ENCODE results near the gene DUSP7. TPM values are rescaled to one million over a fixed set of nuclear protein-coding genes. Genes with fewer than 3 reads are reported as not detected.

Gene DUSP7
- 30.5 TPM for polyA plus RNA-seq (2013, experiment 1 of 2)
- 30.2 TPM for polyA plus RNA-seq (2013, experiment 2 of 2)

GRCh38 chr3:52056521-52056967 lies at the start of gene DUSP7:
Gene DUSP7, minus strand, starts transcription at chr3:52056571. Its CDS starts 205 bp downstream, at chr3:52056366.
- Histone ChIP-seq H3K9ac (ENCODE audit: low read length) (peak within 1 kb of the TSS; percentile 94), H2BK120ac (ENCODE audit: low read depth, low read length) (peak within 1 kb of the TSS; percentile 65), H3K27ac (ENCODE audit: low read length, poor library complexity, severe bottlenecking) (peak within 1 kb of the TSS; percentile 66), H4K91ac (ENCODE audit: low read length) (peak within 1 kb of the TSS; percentile 77), H3K4me1 (ENCODE audit: control insufficient read depth, insufficient read depth, low read depth, low read length) (peaks cover 44% of the 10 kb centered on the region), H3K79me1 (replicated peaks; ENCODE audit: low read length, poor library complexity, severe bottlenecking) (no peaks in the 10 kb centered on the region), H2BK5ac (ENCODE audit: low read depth, low read length, poor library complexity, severe bottlenecking) (peak within 1 kb of the TSS; percentile 31), H3K9me3 (ENCODE audit: control insufficient read depth, low read length) (no peaks in the 10 kb centered on the region), H3K27me3 (ENCODE audit: control insufficient read depth in 1 of 2, insufficient read depth in 1 of 2, low read length in 2 of 2) (no peaks in the 10 kb centered on the region), H3K4me3 (ENCODE audit: insufficient read depth in 1 of 2, low read depth in 1 of 2, low read length in 2 of 2) (peak within 1 kb of the TSS; percentile 85 to 94), H2AK5ac (ENCODE audit: low read length, severe bottlenecking) (no peak within 1 kb of the TSS), H3K18ac (ENCODE audit: low read depth in 1 of 2, low read length in 2 of 2) (peak within 1 kb of the TSS; percentile 74 to 81), H3K4me2 (ENCODE audit: low read length, poor library complexity, severe bottlenecking) (peak within 1 kb of the TSS; percentile 87), H2BK15ac (ENCODE audit: low read depth, poor library complexity, severe bottlenecking) (peak within 1 kb of the TSS; percentile 71), H3K14ac (ENCODE audit: low read length in 2 of 2) (peak within 1 kb of the TSS in 1 of 2 experiments; percentile 82), H2BK12ac (ENCODE audit: low read length in 2 of 2) (peak within 1 kb of the TSS; percentile 6 to 94), H3K36me3 (ENCODE audit: control insufficient read depth in 1 of 2, insufficient read depth in 2 of 2, low read depth in 1 of 2, low read length in 2 of 2) (peaks cover 18 to 27% of the 10 kb centered on the region in 2 experiments), H4K8ac (ENCODE audit: low read length) (peak within 1 kb of the TSS; percentile 90), H3K23ac (ENCODE audit: low read length in 2 of 2) (peak within 1 kb of the TSS in 1 of 2 experiments; percentile 84), H2AFZ (ENCODE audit: low read depth, low read length) (peak within 1 kb of the TSS; percentile 90), H3K4ac (ENCODE audit: low read depth in 1 of 2, low read length in 2 of 2) (peak within 1 kb of the TSS; percentile 83 to 91)
- DNase-seq, result peak; percentile 72
- WGBS, result 0% methylated on average over 29 of the region's 51 CpGs

- H2BK5ac ChIP-seq (ENCODE audit: low read depth, low read length, poor library complexity, severe bottlenecking), result no peak overlapping the region
- H2BK120ac ChIP-seq (ENCODE audit: low read depth, low read length), result no peak overlapping the region
- H3K4ac ChIP-seq (ENCODE audit: low read depth in 1 of 2, low read length in 2 of 2), result no peak overlapping the region
- 95% methylated on average over 10 of the region's 10 CpGs for WGBS
- no peak for DNase-seq
- no peak overlapping the region for H4K91ac ChIP-seq (ENCODE audit: low read length)
- H3K27ac ChIP-seq (ENCODE audit: low read length, poor library complexity, severe bottlenecking), result no peak overlapping the region
- no peak overlapping the region for H4K8ac ChIP-seq (ENCODE audit: low read length)
- no peak overlapping the region for H3K23ac ChIP-seq (ENCODE audit: low read length in 2 of 2)
- H2AFZ ChIP-seq (ENCODE audit: low read depth, low read length), result no peak overlapping the region
- H2AK5ac ChIP-seq (ENCODE audit: low read length, severe bottlenecking), result no peak overlapping the region
- no peak overlapping the region for H3K4me3 ChIP-seq (ENCODE audit: insufficient read depth in 1 of 2, low read depth in 1 of 2, low read length in 2 of 2)
- peaks cover 4% of the 10 kb centered on the region for H3K4me1 ChIP-seq (ENCODE audit: control insufficient read depth, insufficient read depth, low read depth, low read length)
- H3K27me3 ChIP-seq (ENCODE audit: control insufficient read depth in 1 of 2, insufficient read depth in 1 of 2, low read length in 2 of 2), result no peaks in the 10 kb centered on the region
- H3K9ac ChIP-seq (ENCODE audit: low read length), result no peak overlapping the region
- peaks cover 0 to 7% of the 10 kb centered on the region in 2 experiments for H3K36me3 ChIP-seq (ENCODE audit: control insufficient read depth in 1 of 2, insufficient read depth in 2 of 2, low read depth in 1 of 2, low read length in 2 of 2)
- no peak overlapping the region for H3K14ac ChIP-seq (ENCODE audit: low read length in 2 of 2)
- no peak overlapping the region for H3K4me2 ChIP-seq (ENCODE audit: low read length, poor library complexity, severe bottlenecking)
- H2BK12ac ChIP-seq (ENCODE audit: low read length in 2 of 2), result no peak overlapping the region
- peaks cover 4% of the 10 kb centered on the region for H3K79me1 ChIP-seq (replicated peaks; ENCODE audit: low read length, poor library complexity, severe bottlenecking)
- no peak overlapping the region for H3K18ac ChIP-seq (ENCODE audit: low read depth in 1 of 2, low read length in 2 of 2)
- H3K9me3 ChIP-seq (ENCODE audit: control insufficient read depth, low read length), result peaks cover 15% of the 10 kb centered on the region
- H2BK15ac ChIP-seq (ENCODE audit: low read depth, poor library complexity, severe bottlenecking), result no peak overlapping the region
These were observed 48.6 kb upstream of the DUSP7 start for GRCh38 chr3:52104684-52105640.

- H3K4me3 ChIP-seq (ENCODE audit: insufficient read depth in 1 of 2, low read depth in 1 of 2, low read length in 2 of 2), result no peak overlapping the region
- WGBS, result 94% methylated on average over 4 of the region's 4 CpGs
- no peak overlapping the region for H3K27ac ChIP-seq (ENCODE audit: low read length, poor library complexity, severe bottlenecking)
- H2BK12ac ChIP-seq (ENCODE audit: low read length in 2 of 2), result no peak overlapping the region
- H2BK15ac ChIP-seq (ENCODE audit: low read depth, poor library complexity, severe bottlenecking), result no peak overlapping the region
- peaks cover 5% of the 10 kb centered on the region for H3K4me1 ChIP-seq (ENCODE audit: control insufficient read depth, insufficient read depth, low read depth, low read length)
- H3K18ac ChIP-seq (ENCODE audit: low read depth in 1 of 2, low read length in 2 of 2), result no peak overlapping the region
- no peak overlapping the region for H2AK5ac ChIP-seq (ENCODE audit: low read length, severe bottlenecking)
- no peak overlapping the region for H2AFZ ChIP-seq (ENCODE audit: low read depth, low read length)
- no peak overlapping the region for H3K9ac ChIP-seq (ENCODE audit: low read length)
- H3K79me1 ChIP-seq (replicated peaks; ENCODE audit: low read length, poor library complexity, severe bottlenecking), result peaks cover 1% of the 10 kb centered on the region
- H4K8ac ChIP-seq (ENCODE audit: low read length), result no peak overlapping the region
- H3K4ac ChIP-seq (ENCODE audit: low read depth in 1 of 2, low read length in 2 of 2), result no peak overlapping the region
- H3K36me3 ChIP-seq (ENCODE audit: control insufficient read depth in 1 of 2, insufficient read depth in 2 of 2, low read depth in 1 of 2, low read length in 2 of 2), result peaks cover 0 to 7% of the 10 kb centered on the region in 2 experiments
- H3K27me3 ChIP-seq (ENCODE audit: control insufficient read depth in 1 of 2, insufficient read depth in 1 of 2, low read length in 2 of 2), result no peaks in the 10 kb centered on the region
- H3K9me3 ChIP-seq (ENCODE audit: control insufficient read depth, low read length), result peaks cover 15% of the 10 kb centered on the region
- no peak overlapping the region for H3K4me2 ChIP-seq (ENCODE audit: low read length, poor library complexity, severe bottlenecking)
- H2BK120ac ChIP-seq (ENCODE audit: low read depth, low read length), result no peak overlapping the region
- H2BK5ac ChIP-seq (ENCODE audit: low read depth, low read length, poor library complexity, severe bottlenecking), result no peak overlapping the region
- no peak overlapping the region for H4K91ac ChIP-seq (ENCODE audit: low read length)
- H3K23ac ChIP-seq (ENCODE audit: low read length in 2 of 2), result no peak overlapping the region
- H3K14ac ChIP-seq (ENCODE audit: low read length in 2 of 2), result no peak overlapping the region
- no peak for DNase-seq
These were observed 46.6 kb upstream of the DUSP7 start for GRCh38 chr3:52102934-52103333.

GRCh38 chr3:52099001-52099401 lies 42.6 kb upstream of the DUSP7 start:
- 82% methylated on average over 3 of the region's 3 CpGs for WGBS
- Histone ChIP-seq H3K4me2 (ENCODE audit: low read length, poor library complexity, severe bottlenecking) (no peak overlapping the region), H3K36me3 (ENCODE audit: control insufficient read depth in 1 of 2, insufficient read depth in 2 of 2, low read depth in 1 of 2, low read length in 2 of 2) (peaks cover 0 to 7% of the 10 kb centered on the region in 2 experiments), H2BK120ac (ENCODE audit: low read depth, low read length) (no peak overlapping the region), H3K4ac (ENCODE audit: low read depth in 1 of 2, low read length in 2 of 2) (no peak overlapping the region), H3K4me3 (ENCODE audit: insufficient read depth in 1 of 2, low read depth in 1 of 2, low read length in 2 of 2) (no peak overlapping the region), H2BK15ac (ENCODE audit: low read depth, poor library complexity, severe bottlenecking) (no peak overlapping the region), H3K27me3 (ENCODE audit: control insufficient read depth in 1 of 2, insufficient read depth in 1 of 2, low read length in 2 of 2) (no peaks in the 10 kb centered on the region), H3K14ac (ENCODE audit: low read length in 2 of 2) (no peak overlapping the region), H2BK5ac (ENCODE audit: low read depth, low read length, poor library complexity, severe bottlenecking) (no peak overlapping the region), H2BK12ac (ENCODE audit: low read length in 2 of 2) (no peak overlapping the region), H3K79me1 (replicated peaks; ENCODE audit: low read length, poor library complexity, severe bottlenecking) (no peaks in the 10 kb centered on the region), H4K8ac (ENCODE audit: low read length) (no peak overlapping the region), H4K91ac (ENCODE audit: low read length) (no peak overlapping the region), H3K23ac (ENCODE audit: low read length in 2 of 2) (peak overlapping the region in 1 of 2 experiments; percentile 90), H3K9ac (ENCODE audit: low read length) (no peak overlapping the region), H3K27ac (ENCODE audit: low read length, poor library complexity, severe bottlenecking) (no peak overlapping the region), H3K18ac (ENCODE audit: low read depth in 1 of 2, low read length in 2 of 2) (no peak overlapping the region), H2AFZ (ENCODE audit: low read depth, low read length) (no peak overlapping the region), H3K9me3 (ENCODE audit: control insufficient read depth, low read length) (peaks cover 15% of the 10 kb centered on the region), H2AK5ac (ENCODE audit: low read length, severe bottlenecking) (no peak overlapping the region), H3K4me1 (ENCODE audit: control insufficient read depth, insufficient read depth, low read depth, low read length) (peaks cover 18% of the 10 kb centered on the region)
- no peak for DNase-seq

Data from mesenchymal stem cell (in vitro differentiated cells and primary cell).